OCI-LY3 (cell line): Measurements from ENCODE around the gene KIFC1.

Experiments
- H2AFZ ChIP-seq: fragments of 200-600, 300-600 bp; shearing (Covaris generic); 2 replicates; pipeline ENCODE4 v1.6.0; 2014; ENCODE audit warnings: antibody characterized with exemption, low read depth, low read length
- H3K27ac ChIP-seq: fragments of 200-600, 300-600 bp; sonication (generic); 2 replicates; pipeline ENCODE4 v1.5.1; 2014; ENCODE audit warnings: mild to moderate bottlenecking, low read length, moderate library complexity, mixed read lengths
- H3K27me3 ChIP-seq: fragments of 200-600, 300-600 bp; sonication (generic); 2 replicates; pipeline ENCODE4 v1.6.1; 2014; ENCODE audit warnings: low read depth, low read length, mixed read lengths
- H3K36me3 ChIP-seq: fragments of 200-600, 300-600 bp; sonication (generic); replicated peaks from 2 replicates; pipeline ENCODE3; 2014; ENCODE audit warnings: low read depth, low read length, mixed read lengths
- H3K4me1 ChIP-seq: fragments of 300-600, 200-600 bp; sonication (generic); 2 replicates; pipeline ENCODE4 v1.6.1; 2014; ENCODE audit warnings: low read length, mixed read lengths
- H3K4me2 ChIP-seq: fragments of 200-600, 300-600 bp; sonication (generic); 2 replicates; pipeline ENCODE4 v1.6.1; 2014; ENCODE audit warnings: low read length, mixed read lengths
- H3K4me3 ChIP-seq: fragments of 300-600, 200-600 bp; sonication (generic); 2 replicates; pipeline ENCODE4 v1.5.1; 2014; ENCODE audit warnings: antibody characterized with exemption, mild to moderate bottlenecking, low read length, moderate library complexity
- H3K79me2 ChIP-seq: fragments of 300-600, 200-600 bp; shearing (Covaris generic); 2 replicates; pipeline ENCODE4 v1.6.1; 2014; ENCODE audit warnings: mild to moderate bottlenecking, low read length, mixed read lengths
- H3K9ac ChIP-seq: fragments of 300-600, 200-600 bp; shearing (Covaris generic); 2 replicates; pipeline ENCODE4 v1.6.0; 2014; ENCODE audit warnings: mild to moderate bottlenecking, low read length, moderate library complexity
- H3K9me3 ChIP-seq: fragments of 200-600, 300-600 bp; shearing (Covaris generic); 2 replicates; pipeline ENCODE4 v1.6.1; 2014; ENCODE audit warnings: low read length, mixed read lengths; ENCODE audit not compliant: insufficient read depth
- H4K20me1 ChIP-seq: fragments of 200-600, 300-600 bp; sonication (generic); 2 replicates; pipeline ENCODE4 v1.6.1; 2016; ENCODE audit warnings: low read length, mixed read lengths; ENCODE audit not compliant: insufficient read depth
- CTCF ChIP-seq: fragments of 200-600, 300-600 bp; sonication (generic); IDR thresholded peaks from 2 replicates; pipeline ENCODE4 v1.5.1; 2014; ENCODE audit warnings: antibody characterized with exemption, low read length, low read depth
- EZH2phosphoT487 ChIP-seq: fragments of 200-600 bp; shearing (Covaris generic); IDR thresholded peaks from 2 replicates; pipeline ENCODE4 v1.6.1; 2018; ENCODE audit warnings: antibody characterized with exemption, mixed run types, low read depth

KIFC1 gene

GRCh38 chr6:33411632-33412005 lies 20.0 kb downstream of the KIFC1 start:
- Histone ChIP-seq H3K27ac (no peak overlapping the region), H3K9me3 (no peaks in the 10 kb centered on the region)

GRCh38 chr6:33412140-33413009 lies 20.8 kb downstream of the KIFC1 start:
- no peak for TF ChIP-seq CTCF
- no peak for TF ChIP-seq EZH2phosphoT487
- H2AFZ ChIP-seq: no peak overlapping the region
- H3K36me3 ChIP-seq: peaks cover 22% of the 10 kb centered on the region
- H3K27ac ChIP-seq: no peak overlapping the region
- H3K4me2 ChIP-seq: no peak overlapping the region
- H3K4me1 ChIP-seq: peaks cover 36% of the 10 kb centered on the region
- peaks cover 15% of the 10 kb centered on the region for H3K79me2 ChIP-seq
- H3K4me3 ChIP-seq: no peak overlapping the region
- H3K9me3 ChIP-seq: no peaks in the 10 kb centered on the region
- H4K20me1 ChIP-seq: no peaks in the 10 kb centered on the region
- H3K27me3 ChIP-seq: no peaks in the 10 kb centered on the region
- H3K9ac ChIP-seq: no peak overlapping the region

More at GRCh38 chr6:33411632-33412005, 20.0 kb downstream of the KIFC1 start:
- peak overlapping the region; percentile 78 for H3K9ac ChIP-seq
- H3K79me2 ChIP-seq: peaks cover 8% of the 10 kb centered on the region; the same call in 1 of the 2 replicates
- peaks cover 28% of the 10 kb centered on the region for H3K4me1 ChIP-seq
- TF ChIP-seq EZH2phosphoT487: no peak
- TF ChIP-seq CTCF: no peak
- peak overlapping the region; percentile 88 for H3K4me2 ChIP-seq
- H3K36me3 ChIP-seq: peaks cover 26% of the 10 kb centered on the region
- peak overlapping the region; percentile 92 for H3K4me3 ChIP-seq
- H3K27me3 ChIP-seq: no peaks in the 10 kb centered on the region
- H2AFZ ChIP-seq: no peak overlapping the region
- no peaks in the 10 kb centered on the region for H4K20me1 ChIP-seq

GRCh38 chr6:33413241-33414120 lies 21.9 kb downstream of the KIFC1 start:
- Histone ChIP-seq H2AFZ (no peak overlapping the region), H3K27me3 (no peaks in the 10 kb centered on the region), H3K4me1 (peaks cover 40% of the 10 kb centered on the region), H3K4me2 (no peak overlapping the region), H3K27ac (no peak overlapping the region), H3K9ac (no peak overlapping the region), H3K79me2 (peaks cover 19% of the 10 kb centered on the region), H3K36me3 (peaks cover 12% of the 10 kb centered on the region), H4K20me1 (no peaks in the 10 kb centered on the region), H3K4me3 (no peak overlapping the region), H3K9me3 (no peaks in the 10 kb centered on the region)
- TF ChIP-seq CTCF (no peak), EZH2phosphoT487 (no peak)
